ENCODE measurements around the gene CDH22. TPM values are rescaled to one million over a fixed set of nuclear protein-coding genes. Genes with fewer than 3 reads are reported as not detected.

CDH22 gene
- total and polyA plus RNA-seq, 2 donors (not counting 1 experiment from before 2014, with no cell fraction given) = not detected

DNA sequence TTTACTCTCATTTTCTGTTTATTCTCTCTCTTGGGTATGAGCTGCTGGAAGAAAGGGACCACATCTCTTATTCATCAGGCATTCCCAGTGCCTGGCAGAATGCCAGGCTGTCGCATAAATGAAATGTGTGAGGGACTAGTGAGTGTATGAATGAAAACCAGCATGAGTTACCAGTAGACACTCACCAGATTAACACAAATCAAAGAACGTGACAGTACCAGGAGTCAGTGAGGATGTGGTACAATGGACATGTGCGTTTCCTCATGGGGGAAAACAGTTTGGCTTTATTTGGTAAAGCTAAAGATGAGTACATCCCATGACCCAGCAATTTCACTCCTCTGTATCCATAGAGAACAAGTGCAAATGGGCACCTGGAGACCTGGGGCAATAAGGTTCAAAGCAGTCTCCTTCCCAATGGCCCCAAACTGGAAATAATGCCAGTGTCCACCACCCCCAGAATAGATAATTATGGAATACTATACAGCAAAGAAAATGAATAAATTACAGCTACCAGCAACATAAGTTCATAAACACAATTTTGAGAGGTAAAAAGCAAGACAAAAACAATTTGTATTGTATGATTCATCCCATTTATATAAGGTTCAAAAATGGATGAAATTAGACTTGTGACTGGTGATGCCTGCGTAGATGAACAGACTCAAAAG is 93.3 kb downstream of the CDH22 start:
- no peak for TF ChIP-seq EZH2 (IDR thresholded peaks at IDR 0.05; ENCODE audit: borderline replicate concordance, insufficient read depth, low read depth, low read length, poor library complexity, severe bottlenecking)
- H3K79me2 ChIP-seq (ENCODE audit: control insufficient read depth, insufficient read depth, low read length) = no peaks in the 10 kb centered on the region
- H3K27me3 ChIP-seq (replicated peaks in 1 of 4; ENCODE audit: control extremely low read depth in 1 of 4, control insufficient read depth in 3 of 4, insufficient read depth in 4 of 4, low read length in 3 of 4) = no peaks in the 10 kb centered on the region
- no peaks in the 10 kb centered on the region for H3K9me3 ChIP-seq (ENCODE audit: control extremely low read depth in 1 of 3, control insufficient read depth in 2 of 3, insufficient read depth in 1 of 3, low read length in 2 of 3)
- H2AFZ ChIP-seq (ENCODE audit: insufficient read depth, low read depth, low read length, poor library complexity, severe bottlenecking) = no peak overlapping the region
- no peak for DNase-seq
- H3K4me2 ChIP-seq (replicated peaks; ENCODE audit: low read depth, low read length, poor library complexity, severe bottlenecking) = no peak overlapping the region
- Mint-ChIP-seq H3K9me3 (ENCODE audit: insufficient read depth) (no peaks in the 10 kb centered on the region), H3K4me3 (no peak overlapping the region), H3K27me3 (peaks cover 33% of the 10 kb centered on the region), H3K4me1 (no peaks in the 10 kb centered on the region), H3K27ac (no peak overlapping the region)
- CTCF ChIA-PET = interaction anchor here (1.2 kb wide), 1 partner anchor 192 kb away, joined by 4 read pairs; no protein-coding TSS in a partner anchor
- H3K9ac ChIP-seq (ENCODE audit: low read length) = no peak overlapping the region
- H3K4me1 ChIP-seq (ENCODE audit: control insufficient read depth in 2 of 2, insufficient read depth in 2 of 2, low read length in 2 of 2) = no peaks in the 10 kb centered on the region
- ATAC-seq (ENCODE audit: low read depth) = no peak
- H3K27ac ChIP-seq (ENCODE audit: low read length in 2 of 2) = no peak overlapping the region
- no peaks in the 10 kb centered on the region for H3K36me3 ChIP-seq (replicated peaks in 1 of 2; ENCODE audit: control extremely low read depth in 1 of 2, control insufficient read depth in 1 of 2, extremely low read depth in 1 of 2, insufficient read depth in 2 of 2, low read length in 1 of 2)
- POLR2A ChIA-PET = no interaction called here
- H4K20me1 ChIP-seq (ENCODE audit: control insufficient read depth, insufficient read depth, low read length, poor library complexity, severe bottlenecking) = no peaks in the 10 kb centered on the region
- H3K4me3 ChIP-seq (ENCODE audit: control extremely low read depth in 1 of 5, extremely low read depth in 1 of 5, insufficient read depth in 1 of 5, low read depth in 2 of 5, low read length in 4 of 5) = no peak overlapping the region
- intact Hi-C loops (cut with micrococcal nuclease) = no loop called here
- 88% methylated on average over 1 of the region's 4 CpGs for WGBS (ENCODE audit: insufficient coverage)

DNA sequence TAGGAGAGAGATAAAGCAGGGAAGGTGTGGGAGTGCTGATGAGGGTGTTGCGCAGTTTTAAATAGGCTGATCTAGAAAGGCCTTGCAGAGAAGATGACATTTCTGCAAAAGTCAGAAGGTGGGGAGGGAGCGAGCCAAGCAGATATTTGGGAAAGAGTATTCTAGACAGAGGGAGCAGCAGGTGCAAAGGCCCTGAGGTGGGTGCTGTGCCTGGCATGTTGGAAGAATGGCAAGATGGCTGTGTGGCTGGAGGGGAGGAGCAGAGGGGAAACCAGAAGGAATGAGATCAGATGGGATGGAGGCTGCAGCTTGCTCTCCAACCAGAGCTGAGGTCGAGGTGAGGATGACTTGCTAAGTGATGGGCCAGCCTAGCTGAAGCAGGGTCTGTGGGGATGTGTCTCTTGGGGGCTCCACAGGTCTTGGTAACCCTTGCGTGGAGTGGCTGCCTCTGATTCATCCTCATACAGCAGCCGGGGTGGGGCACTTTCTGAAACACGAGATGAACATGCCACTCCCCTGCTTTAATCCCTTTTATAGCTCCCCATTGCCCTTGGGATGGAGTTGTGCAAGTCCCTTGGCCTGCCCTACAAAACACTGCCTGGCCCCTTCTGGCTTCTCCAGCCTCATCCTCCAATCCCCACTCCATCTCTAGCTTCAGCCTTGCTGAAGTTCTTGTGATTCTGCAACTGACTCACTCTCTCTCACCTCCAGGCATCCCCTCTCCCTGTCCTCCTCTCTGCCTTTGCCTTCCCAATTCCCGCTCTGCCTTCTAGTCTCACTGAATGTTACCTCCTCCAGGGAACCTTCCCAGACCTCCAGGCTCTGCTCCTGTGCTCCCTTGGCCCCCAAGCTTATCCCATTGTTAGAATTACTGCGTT is 94.1 kb downstream of the CDH22 start:
- Histone ChIP-seq H2AFZ (ENCODE audit: insufficient read depth, low read depth, low read length, poor library complexity, severe bottlenecking) (no peak overlapping the region), H3K27ac (ENCODE audit: low read length in 2 of 2) (no peak overlapping the region), H3K4me3 (ENCODE audit: control extremely low read depth in 1 of 5, extremely low read depth in 1 of 5, insufficient read depth in 1 of 5, low read depth in 2 of 5, low read length in 4 of 5) (no peak overlapping the region), H3K9me3 (ENCODE audit: control extremely low read depth in 1 of 3, control insufficient read depth in 2 of 3, insufficient read depth in 1 of 3, low read length in 2 of 3) (no peaks in the 10 kb centered on the region), H3K4me2 (replicated peaks; ENCODE audit: low read depth, low read length, poor library complexity, severe bottlenecking) (no peak overlapping the region), H3K79me2 (ENCODE audit: control insufficient read depth, insufficient read depth, low read length) (no peaks in the 10 kb centered on the region), H4K20me1 (ENCODE audit: control insufficient read depth, insufficient read depth, low read length, poor library complexity, severe bottlenecking) (no peaks in the 10 kb centered on the region), H3K9ac (ENCODE audit: low read length) (no peak overlapping the region), H3K36me3 (replicated peaks in 1 of 2; ENCODE audit: control extremely low read depth in 1 of 2, control insufficient read depth in 1 of 2, extremely low read depth in 1 of 2, insufficient read depth in 2 of 2, low read length in 1 of 2) (no peaks in the 10 kb centered on the region), H3K27me3 (replicated peaks in 1 of 4; ENCODE audit: control extremely low read depth in 1 of 4, control insufficient read depth in 3 of 4, insufficient read depth in 4 of 4, low read length in 3 of 4) (peaks cover 0 to under 1% (median 0%) of the 10 kb centered on the region in 4 experiments), H3K4me1 (ENCODE audit: control insufficient read depth in 2 of 2, insufficient read depth in 2 of 2, low read length in 2 of 2) (no peaks in the 10 kb centered on the region)
- ChIA-PET CTCF (no interaction called here), POLR2A (no interaction called here)
- 79% methylated on average over 7 of the region's 8 CpGs for WGBS (ENCODE audit: insufficient coverage)
- H3K27me3 Mint-ChIP-seq = peaks cover 38% of the 10 kb centered on the region
- no peak overlapping the region for H3K27ac Mint-ChIP-seq
- DNase-seq (no peak), ATAC-seq (ENCODE audit: low read depth) (no peak)
- no peaks in the 10 kb centered on the region for H3K4me1 Mint-ChIP-seq
- no peaks in the 10 kb centered on the region for H3K9me3 Mint-ChIP-seq (ENCODE audit: insufficient read depth)
- H3K4me3 Mint-ChIP-seq = no peak overlapping the region
- intact Hi-C loops (cut with micrococcal nuclease) = no loop called here
- no peak for TF ChIP-seq EZH2 (IDR thresholded peaks at IDR 0.05; ENCODE audit: borderline replicate concordance, insufficient read depth, low read depth, low read length, poor library complexity, severe bottlenecking)
- TF ChIP-seq, protein P1, sequence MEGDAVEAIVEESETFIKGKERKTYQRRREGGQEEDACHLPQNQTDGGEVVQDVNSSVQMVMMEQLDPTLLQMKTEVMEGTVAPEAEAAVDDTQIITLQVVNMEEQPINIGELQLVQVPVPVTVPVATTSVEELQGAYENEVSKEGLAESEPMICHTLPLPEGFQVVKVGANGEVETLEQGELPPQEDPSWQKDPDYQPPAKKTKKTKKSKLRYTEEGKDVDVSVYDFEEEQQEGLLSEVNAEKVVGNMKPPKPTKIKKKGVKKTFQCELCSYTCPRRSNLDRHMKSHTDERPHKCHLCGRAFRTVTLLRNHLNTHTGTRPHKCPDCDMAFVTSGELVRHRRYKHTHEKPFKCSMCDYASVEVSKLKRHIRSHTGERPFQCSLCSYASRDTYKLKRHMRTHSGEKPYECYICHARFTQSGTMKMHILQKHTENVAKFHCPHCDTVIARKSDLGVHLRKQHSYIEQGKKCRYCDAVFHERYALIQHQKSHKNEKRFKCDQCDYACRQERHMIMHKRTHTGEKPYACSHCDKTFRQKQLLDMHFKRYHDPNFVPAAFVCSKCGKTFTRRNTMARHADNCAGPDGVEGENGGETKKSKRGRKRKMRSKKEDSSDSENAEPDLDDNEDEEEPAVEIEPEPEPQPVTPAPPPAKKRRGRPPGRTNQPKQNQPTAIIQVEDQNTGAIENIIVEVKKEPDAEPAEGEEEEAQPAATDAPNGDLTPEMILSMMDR (IDR thresholded peaks at IDR 0.05) = no peak
